ENCODE results near the gene CEP20. TPM values are rescaled to one million over a fixed set of nuclear protein-coding genes. Genes with fewer than 3 reads are reported as not detected.

CEP20 gene
- total RNA-seq, 6 donors from 2014 or later = 7.7 to 45.2 (median 28.5) TPM

GRCh38 chr16:15873301-15873700, 15.1 kb downstream of the CEP20 start:
- no peak for DNase-seq
- Histone ChIP-seq H3K4me3 (no peak overlapping the region), H3K27me3 (no peaks in the 10 kb centered on the region), H3K27ac (no peak overlapping the region), H3K4me1 (peaks cover 5 to 7% (median 6%) of the 10 kb centered on the region in 4 donors), H3K36me3 (peaks cover 0 to 65% (median 19%) of the 10 kb centered on the region in 4 donors), H3K9me3 (no peaks in the 10 kb centered on the region)
- no peak for TF ChIP-seq CTCF (IDR thresholded peaks at IDR 0.05)
- no peak for TF ChIP-seq POLR2A (IDR thresholded peaks at IDR 0.05)
- TF ChIP-seq EP300 (IDR thresholded peaks at IDR 0.05) = no peak
- no peak for TF ChIP-seq POLR2AphosphoS5 (IDR thresholded peaks at IDR 0.05)
- WGBS, 2 donors = 92 to 93% methylated on average over 2 of the region's 2 CpGs
- no peak for ATAC-seq (ENCODE audit: low FRiP score in 2 of 2)

DNA sequence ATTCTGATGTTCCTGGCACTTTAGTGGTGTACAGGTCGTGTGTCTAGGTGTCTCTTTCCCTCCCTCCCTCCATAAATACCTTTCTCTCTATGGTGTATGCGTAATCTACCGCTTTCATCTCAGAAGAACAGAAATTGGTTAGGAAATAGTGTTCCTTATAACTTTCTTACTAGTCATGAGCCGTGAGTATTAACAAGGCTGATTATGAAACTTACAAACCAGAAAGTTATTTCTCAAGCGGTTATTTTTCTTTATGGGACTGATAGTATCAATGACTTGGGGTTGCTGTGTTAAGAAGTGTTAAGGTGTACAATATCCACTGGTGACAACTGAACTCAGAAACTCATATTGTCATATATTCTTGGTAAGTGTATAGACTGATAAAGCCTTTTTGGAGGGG, 18.4 kb downstream of the CEP20 start:
- 76 to 80% methylated on average over 5 of the region's 5 CpGs for WGBS, 2 donors
- Histone ChIP-seq H3K4me1 (peaks cover 2 to 18% (median 8%) of the 10 kb centered on the region in 4 donors), H3K36me3 (peaks cover 0 to 60% (median 16%) of the 10 kb centered on the region in 4 donors), H3K27me3 (no peaks in the 10 kb centered on the region), H3K9me3 (no peaks in the 10 kb centered on the region), H3K27ac (no peak overlapping the region), H3K4me3 (no peak overlapping the region)
- TF ChIP-seq CTCF (IDR thresholded peaks at IDR 0.05) = no peak
- TF ChIP-seq EP300 (IDR thresholded peaks at IDR 0.05) = no peak
- TF ChIP-seq POLR2A (IDR thresholded peaks at IDR 0.05) = no peak
- no peak for TF ChIP-seq POLR2AphosphoS5 (IDR thresholded peaks at IDR 0.05)
- no peak for ATAC-seq (ENCODE audit: low FRiP score in 2 of 2)
- no peak for DNase-seq

DNA sequence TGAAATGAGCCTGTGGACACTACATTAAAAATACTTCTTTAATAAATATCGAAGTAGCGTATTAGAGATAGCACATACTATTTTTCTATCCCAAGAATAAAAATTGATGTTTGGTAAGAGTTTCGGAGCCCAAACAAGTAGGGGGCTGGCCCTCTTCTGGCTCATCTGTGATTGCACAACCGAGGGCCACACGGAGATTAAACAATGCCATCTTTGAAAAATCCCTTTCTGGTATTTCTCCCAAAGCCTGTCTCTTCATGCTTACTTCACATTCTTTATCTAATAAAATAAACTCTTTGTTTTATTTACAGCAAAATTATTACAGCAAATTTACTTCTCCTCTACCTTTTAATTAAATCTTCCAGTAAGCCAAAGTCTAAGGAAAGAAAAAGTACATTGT, 22.0 kb downstream of the CEP20 start:
- 64 to 68% methylated on average over 5 of the region's 5 CpGs for WGBS, 2 donors
- DNase-seq (no peak), ATAC-seq (ENCODE audit: low FRiP score in 2 of 2) (no peak)
- Histone ChIP-seq H3K36me3 (peaks cover 0 to 44% (median 16%) of the 10 kb centered on the region in 4 donors), H3K4me3 (no peak overlapping the region), H3K9me3 (no peaks in the 10 kb centered on the region), H3K27ac (peak overlapping the region in 1 of 4 donors; percentile 35), H3K4me1 (peaks cover 0 to 18% (median 4%) of the 10 kb centered on the region in 4 donors), H3K27me3 (no peaks in the 10 kb centered on the region)
- no peak for TF ChIP-seq CTCF (IDR thresholded peaks at IDR 0.05)
- no peak for TF ChIP-seq POLR2A (IDR thresholded peaks at IDR 0.05)
- no peak for TF ChIP-seq POLR2AphosphoS5 (IDR thresholded peaks at IDR 0.05)

DNA sequence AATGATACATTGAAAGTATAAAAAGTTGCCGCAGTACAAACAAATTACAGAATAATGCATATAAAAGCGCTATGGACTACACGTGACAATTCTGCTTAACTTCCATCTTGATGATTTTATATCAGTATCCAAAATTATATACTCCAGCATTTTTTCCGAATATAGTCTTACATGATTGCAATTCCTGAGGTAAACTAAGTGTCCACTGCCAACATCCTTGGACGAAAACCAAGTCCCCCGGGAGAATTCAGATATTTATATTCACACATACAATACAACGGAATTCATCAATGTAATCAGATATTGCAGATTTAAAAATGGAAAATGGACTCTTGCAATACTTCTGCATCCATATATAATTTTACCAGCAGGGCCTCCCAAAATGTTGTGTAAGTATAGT, 22.7 kb downstream of the CEP20 start:
- H3K4me3 ChIP-seq = no peak overlapping the region
- peaks cover 0 to 18% (median 4%) of the 10 kb centered on the region in 4 donors for H3K4me1 ChIP-seq
- H3K27me3 ChIP-seq = no peaks in the 10 kb centered on the region
- peaks cover 0 to 37% (median 12%) of the 10 kb centered on the region in 4 donors for H3K36me3 ChIP-seq
- TF ChIP-seq EP300 (IDR thresholded peaks at IDR 0.05) (no peak), CTCF (IDR thresholded peaks at IDR 0.05) (no peak), POLR2AphosphoS5 (IDR thresholded peaks at IDR 0.05) (no peak), POLR2A (IDR thresholded peaks at IDR 0.05) (no peak)
- no peak for DNase-seq
- no peaks in the 10 kb centered on the region for H3K9me3 ChIP-seq
- WGBS, 2 donors = 53 to 68% methylated on average over 7 of the region's 7 CpGs
- H3K27ac ChIP-seq = peak overlapping the region in 1 of 4 donors; percentile 12
- ATAC-seq (ENCODE audit: low FRiP score in 2 of 2) = no peak

DNA sequence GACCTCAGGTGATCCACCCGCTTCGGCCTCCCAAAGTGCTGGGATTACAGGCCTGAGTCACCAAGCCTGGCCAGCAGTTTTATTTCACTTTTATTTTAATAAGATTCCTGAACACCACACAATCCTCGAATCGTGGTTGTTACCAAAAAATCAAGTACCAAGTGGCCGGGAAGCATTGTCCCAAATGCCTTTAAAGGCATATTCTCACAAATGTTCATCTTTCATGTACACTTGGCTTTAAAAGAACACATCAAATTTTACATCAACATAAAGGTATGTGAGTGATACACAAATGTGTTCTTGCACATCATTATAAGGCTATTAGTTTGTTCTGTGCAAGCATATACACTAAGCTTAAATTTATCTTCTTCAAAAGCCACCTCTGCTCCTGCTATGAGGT, 23.5 kb downstream of the CEP20 start:
- Histone ChIP-seq H3K27ac (peak overlapping the region in 2 of 4 donors; percentile 12 to 16), H3K4me3 (no peak overlapping the region), H3K4me1 (peaks cover 0 to 18% (median 4%) of the 10 kb centered on the region in 4 donors), H3K27me3 (no peaks in the 10 kb centered on the region), H3K9me3 (no peaks in the 10 kb centered on the region), H3K36me3 (peaks cover 0 to 29% (median 8%) of the 10 kb centered on the region in 4 donors)
- ATAC-seq (ENCODE audit: low FRiP score in 2 of 2) = no peak
- 73 to 75% methylated on average over 5 of the region's 5 CpGs for WGBS, 2 donors
- no peak for DNase-seq
- TF ChIP-seq POLR2A (IDR thresholded peaks at IDR 0.05) = no peak
- TF ChIP-seq CTCF (IDR thresholded peaks at IDR 0.05) = no peak
- TF ChIP-seq POLR2AphosphoS5 (IDR thresholded peaks at IDR 0.05) = no peak
- TF ChIP-seq EP300 (IDR thresholded peaks at IDR 0.05) = no peak
